Muscle of leg (tissue), 11 donors: ENCODE data around the gene RNF138. TPM values are rescaled to one million over a fixed set of nuclear protein-coding genes. Genes with fewer than 3 reads are reported as not detected.
"Not testable (repeated sequence)": the region's sequence is repeated elsewhere in the genome, so short reads cannot be mapped to it uniquely, and the experiment has no call there.

Experiments
- DNase-seq: peaks from one replicate; pipeline ENCODE4 v3.0.0; 2013
- H3K27ac ChIP-seq: one replicate; pipeline ENCODE4 v1.5.1; 2013; ENCODE audit warnings: mild to moderate bottlenecking, low read length, control low read depth
- H3K27me3 ChIP-seq: one replicate; pipeline ENCODE4 v1.6.1; 2013; ENCODE audit warnings: low read length; ENCODE audit not compliant: control insufficient read depth, insufficient read depth
- H3K36me3 ChIP-seq: one replicate; pipeline ENCODE4 v1.6.1; 2013; ENCODE audit warnings: low read length; ENCODE audit not compliant: control insufficient read depth, insufficient read depth
- H3K4me1 ChIP-seq: one replicate; pipeline ENCODE4 v1.6.1; 2013; ENCODE audit warnings: low read length; ENCODE audit not compliant: control insufficient read depth, insufficient read depth
- H3K4me3 ChIP-seq: one replicate; pipeline ENCODE4 v1.5.1; 2013; ENCODE audit warnings: low read length, control low read depth
- H3K9me3 ChIP-seq: replicated peaks from 2 replicates; pipeline ENCODE4 v1.6.1; 2013; ENCODE audit warnings: low read depth, low read length; ENCODE audit not compliant: control insufficient read depth
- WGBS: methylation state at CpG from one replicate; pipeline ENCODE4 v1.1.5; 2013; ENCODE audit warnings: missing lambda C conversion rate; ENCODE audit not compliant: insufficient coverage; 5-methylcytosine and 5-hydroxymethylcytosine counted together
- polyA plus RNA-seq, 8 donors: library from polyadenylated mRNA; unstranded; fragments of 120-200 nt; gene quantifications; one replicate each; pipeline versions ENCODE4 v1.2.1 to v1.2.3, GENCODE V29; 2013; ENCODE audit warnings: inconsistent platforms in 1 of 8, low replicate concordance in 1 of 8; ENCODE audit not compliant: insufficient read length in 8 of 8, insufficient read depth in 1 of 8
- total RNA-seq: library from RNA; stranded (reverse); fragments of 120-200 nt; gene quantifications from one replicate; pipeline ENCODE4 v1.2.4, GENCODE V29; 2013

RNF138 gene
- total and polyA plus RNA-seq, 9 donors, result 20.2 to 35.9 (median 27.8) TPM

DNA sequence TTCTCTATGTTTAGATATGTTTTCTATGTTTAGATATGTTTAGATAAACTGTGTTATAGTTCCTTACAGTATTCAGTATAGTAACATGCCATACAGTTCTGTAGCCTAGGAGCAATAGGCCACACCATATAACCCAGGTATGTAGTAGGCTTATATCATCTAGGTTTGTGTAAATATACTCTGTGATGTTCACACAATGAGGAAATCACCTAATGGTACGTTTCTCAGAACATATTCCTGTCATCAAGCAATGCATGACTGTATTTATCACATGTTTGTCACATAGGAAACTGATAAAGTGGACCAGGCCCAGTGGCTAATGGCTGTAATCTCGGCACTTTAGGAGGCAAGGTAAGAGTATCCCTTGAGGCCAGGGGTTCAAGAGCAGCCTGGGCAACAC, 44.0 kb downstream of the RNF138 start:
- no peak overlapping the region for H3K4me3 ChIP-seq
- no peaks in the 10 kb centered on the region for H3K9me3 ChIP-seq
- no peaks in the 10 kb centered on the region for H3K36me3 ChIP-seq
- H3K4me1 ChIP-seq, result no peaks in the 10 kb centered on the region
- 80% methylated on average over 1 of the region's 2 CpGs for WGBS
- no peak overlapping the region for H3K27ac ChIP-seq
- DNase-seq, result no peak
- H3K27me3 ChIP-seq, result no peaks in the 10 kb centered on the region

- H3K4me1 ChIP-seq, result no peaks in the 10 kb centered on the region
- no peak for DNase-seq
- H3K4me3 ChIP-seq, result no peak overlapping the region
- WGBS, result no CpG with 5 or more reads among the region's 1 CpG
- H3K9me3 ChIP-seq, result no peaks in the 10 kb centered on the region
- no peaks in the 10 kb centered on the region for H3K27me3 ChIP-seq
- no peaks in the 10 kb centered on the region for H3K36me3 ChIP-seq
- H3K27ac ChIP-seq, result no peak overlapping the region
Measured at GRCh38 chr18:32138332-32138982, 46.8 kb downstream of the RNF138 start.

DNA sequence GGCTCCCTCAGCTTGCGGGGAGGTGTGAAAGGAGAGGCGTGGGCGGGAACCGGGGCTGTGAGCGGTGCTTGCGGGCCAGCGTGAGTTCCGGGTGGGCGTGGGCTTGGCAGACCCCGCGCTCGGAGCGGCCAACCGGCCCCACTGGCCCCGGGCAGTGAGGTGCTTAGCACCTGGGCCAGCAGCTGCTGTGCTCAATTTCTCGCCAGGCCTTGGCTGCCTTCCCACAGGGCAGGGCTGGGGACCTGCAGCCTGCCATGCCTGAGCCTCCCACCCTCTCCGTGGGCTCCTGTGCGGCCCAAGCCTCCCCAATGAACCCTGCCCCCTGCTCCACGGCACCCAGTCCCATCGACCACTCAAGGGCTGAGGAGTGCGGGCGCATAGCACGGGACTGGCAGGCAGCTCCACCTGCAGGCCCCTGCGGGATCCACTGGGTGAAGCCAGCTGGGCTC, 48.2 kb downstream of the RNF138 start:
- Histone ChIP-seq H3K9me3 (no peaks in the 10 kb centered on the region), H3K36me3 (no peaks in the 10 kb centered on the region), H3K4me3 (no peak overlapping the region), H3K27me3 (no peaks in the 10 kb centered on the region), H3K4me1 (no peaks in the 10 kb centered on the region), H3K27ac (no peak overlapping the region)
- DNase-seq, result no peak
- 91% methylated on average over 24 of the region's 24 CpGs for WGBS

- no peak for DNase-seq
Measured at GRCh38 chr18:32148185-32148870, 56.7 kb downstream of the RNF138 start.

DNA sequence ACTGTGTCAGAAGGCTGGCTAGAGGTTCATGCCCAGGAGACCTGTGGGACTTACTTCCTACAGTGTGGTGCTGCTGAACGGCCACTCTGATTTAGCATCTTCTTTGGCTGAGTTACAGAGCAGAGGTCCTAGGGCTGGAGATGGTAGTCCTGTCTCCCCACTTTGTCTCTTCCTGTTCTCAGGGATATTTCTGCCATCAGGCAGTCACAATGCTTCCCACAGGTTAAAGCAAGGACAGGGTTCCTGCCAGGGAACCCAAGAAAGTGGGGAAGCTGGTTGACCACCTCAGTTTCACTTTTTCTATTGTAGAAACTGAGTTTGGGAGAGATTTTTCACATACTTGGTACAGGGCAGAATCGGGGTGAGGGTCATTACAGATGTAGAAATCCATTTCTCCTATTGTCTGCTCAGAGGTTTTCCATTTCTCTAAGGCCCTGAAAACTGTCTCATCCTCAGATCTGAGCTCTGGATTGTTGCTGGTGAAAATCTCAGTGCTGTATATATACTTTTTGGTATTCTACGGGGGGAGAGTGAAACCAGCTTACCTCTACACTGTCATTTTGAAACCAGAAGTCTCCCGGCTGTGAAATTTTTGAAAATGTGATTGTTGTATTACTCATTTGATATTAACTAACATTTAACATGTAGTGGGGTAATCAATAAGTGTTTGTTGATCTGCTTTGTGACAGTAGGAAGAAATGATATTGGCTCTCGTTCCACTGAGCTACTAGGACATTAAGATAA, 61.2 kb downstream of the RNF138 start:
- no peak overlapping the region for H3K27ac ChIP-seq
- no CpG with 5 or more reads among the region's 5 CpGs for WGBS
- no peak for DNase-seq
- H3K36me3 ChIP-seq, result no peaks in the 10 kb centered on the region
- no peak overlapping the region for H3K4me3 ChIP-seq
- no peaks in the 10 kb centered on the region for H3K9me3 ChIP-seq
- H3K27me3 ChIP-seq, result no peaks in the 10 kb centered on the region
- no peaks in the 10 kb centered on the region for H3K4me1 ChIP-seq

More at GRCh38 chr18:32148185-32148870, 56.7 kb downstream of the RNF138 start:
- Histone ChIP-seq H3K4me1 (no peaks in the 10 kb centered on the region), H3K9me3 (no peaks in the 10 kb centered on the region), H3K4me3 (no peak overlapping the region), H3K27ac (no peak overlapping the region), H3K36me3 (no peaks in the 10 kb centered on the region), H3K27me3 (no peaks in the 10 kb centered on the region)
- WGBS, result no CpG with 5 or more reads among the region's 2 CpGs

- Histone ChIP-seq H3K27ac (no peak overlapping the region), H3K9me3 (no peaks in the 10 kb centered on the region), H3K27me3 (no peaks in the 10 kb centered on the region), H3K4me1 (peaks cover 2% of the 10 kb centered on the region), H3K4me3 (no peak overlapping the region), H3K36me3 (no peaks in the 10 kb centered on the region)
- no peak for DNase-seq
Measured at GRCh38 chr18:32156855-32157254, 65.2 kb downstream of the RNF138 start.

DNA sequence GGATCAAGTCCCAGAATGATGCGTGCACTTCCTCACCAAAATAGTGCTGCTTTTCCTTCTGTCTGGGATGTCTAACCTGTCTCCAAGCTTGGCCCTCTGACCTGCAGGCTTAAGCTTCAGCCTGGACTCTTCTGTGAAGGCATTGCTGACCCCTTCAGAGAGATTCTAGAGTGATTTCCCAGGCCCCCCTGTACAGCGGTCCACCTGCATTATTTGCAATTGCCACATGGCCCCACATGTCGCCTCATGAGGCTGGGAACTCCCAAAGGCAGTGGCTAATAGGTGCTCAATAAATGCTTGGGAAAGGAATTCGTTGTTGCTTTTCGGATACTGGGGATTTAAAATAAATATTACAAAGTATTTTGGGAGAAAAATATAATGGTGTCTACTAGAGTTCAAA, 65.9 kb downstream of the RNF138 start:
- no peaks in the 10 kb centered on the region for H3K27me3 ChIP-seq
- 75% methylated on average over 1 of the region's 5 CpGs for WGBS

DNA sequence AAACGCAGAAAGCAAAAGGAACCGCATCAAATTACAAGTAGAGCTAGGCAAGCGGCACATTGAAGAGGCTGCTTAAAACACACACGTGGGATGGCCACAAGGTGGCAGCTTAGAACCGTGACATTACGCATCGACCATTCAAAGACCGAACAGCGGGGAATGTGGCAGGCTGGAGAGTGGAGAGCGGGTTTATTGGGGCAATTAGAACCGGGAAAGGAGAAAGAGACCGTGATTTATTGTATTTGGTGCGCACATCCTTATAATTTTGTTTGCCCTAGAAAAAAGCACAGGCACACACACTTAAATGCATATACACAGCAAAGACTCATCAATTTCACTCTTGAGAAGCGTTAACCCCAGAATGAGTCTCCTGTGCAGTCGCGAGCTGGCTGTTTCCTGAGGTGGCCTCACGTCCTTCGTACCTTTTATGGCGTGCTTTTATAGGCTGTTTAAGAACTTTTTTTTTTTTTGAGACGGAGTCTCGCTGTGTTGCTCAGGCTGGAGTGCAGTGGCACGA, 66.5 kb downstream of the RNF138 start:
- H3K4me1 ChIP-seq, result peaks cover 2% of the 10 kb centered on the region
- peak overlapping the region; percentile 40 for H3K4me3 ChIP-seq
- WGBS, result 1% methylated on average over 11 of the region's 22 CpGs
- no peaks in the 10 kb centered on the region for H3K36me3 ChIP-seq
- no peaks in the 10 kb centered on the region for H3K9me3 ChIP-seq
- no peak overlapping the region for H3K27ac ChIP-seq
- DNase-seq, result peak; percentile 94
- H3K27me3 ChIP-seq, result no peaks in the 10 kb centered on the region

More for the DNA sequence above, 65.9 kb downstream of the RNF138 start:
- no peak for DNase-seq
- no peak overlapping the region for H3K27ac ChIP-seq
- no peaks in the 10 kb centered on the region for H3K9me3 ChIP-seq
- H3K4me1 ChIP-seq, result peaks cover 2% of the 10 kb centered on the region
- no peak overlapping the region for H3K4me3 ChIP-seq
- H3K36me3 ChIP-seq, result no peaks in the 10 kb centered on the region

DNA sequence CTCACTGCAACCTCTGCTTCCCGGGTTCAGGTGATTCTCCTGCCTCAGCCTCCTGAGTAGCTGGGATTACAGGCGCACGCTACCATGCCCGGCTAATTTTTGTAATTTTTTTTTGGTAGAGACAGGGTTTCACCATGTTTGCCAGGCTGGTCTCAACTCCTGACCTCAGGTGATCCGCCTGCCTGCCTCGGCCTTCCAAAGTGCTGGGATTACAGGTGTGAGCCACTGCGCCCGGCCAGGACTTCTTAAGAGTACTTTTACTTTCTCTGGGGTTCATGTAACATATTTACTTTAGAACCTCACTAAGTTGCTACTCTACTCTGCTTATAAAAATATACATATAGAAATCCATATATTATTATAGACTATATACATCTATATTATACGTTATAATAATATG, 67.0 kb downstream of the RNF138 start:
- not testable (repeated sequence) for H3K27ac ChIP-seq, DNase-seq, H3K36me3 ChIP-seq, H3K27me3 ChIP-seq, H3K4me3 ChIP-seq, H3K4me1 ChIP-seq, H3K9me3 ChIP-seq
- 20% methylated on average over 1 of the region's 9 CpGs for WGBS

GRCh38 chr18:32160547-32160946, 68.9 kb downstream of the RNF138 start:
- Histone ChIP-seq H3K36me3 (no peaks in the 10 kb centered on the region), H3K4me1 (peaks cover 2% of the 10 kb centered on the region), H3K27ac (no peak overlapping the region), H3K9me3 (no peaks in the 10 kb centered on the region), H3K4me3 (no peak overlapping the region), H3K27me3 (no peaks in the 10 kb centered on the region)
- no peak for DNase-seq
- WGBS, result 100% methylated on average over 1 of the region's 2 CpGs
